ENCODE measurements around the gene CADPS. TPM values are rescaled to one million over a fixed set of nuclear protein-coding genes. Genes with fewer than 3 reads are reported as not detected.

The CADPS gene
- polyA plus RNA-seq, 1 of the 3 experiments (the other 2 are of a cell fraction): 5.8 TPM

DNA sequence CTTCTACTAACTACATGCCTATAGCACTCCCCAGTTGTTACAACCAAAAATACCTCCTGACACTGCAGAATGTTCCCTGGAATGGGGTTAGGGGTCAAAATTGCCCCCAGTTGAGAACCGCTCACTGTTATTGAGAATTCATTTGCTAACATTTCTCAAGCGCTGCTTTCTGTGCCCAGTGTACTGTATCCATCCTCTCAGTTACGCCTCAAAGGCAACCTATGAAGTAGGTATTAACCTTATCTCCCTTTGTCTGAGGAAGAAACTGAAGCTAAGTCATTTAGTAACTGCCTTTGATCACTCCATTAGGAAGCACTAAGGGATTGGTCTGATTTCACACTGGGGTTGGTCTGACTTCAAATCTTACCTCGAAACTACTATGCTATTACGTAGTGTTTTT is 70.1 kb downstream of the CADPS start (continued):
- TF ChIP-seq, protein P1, sequence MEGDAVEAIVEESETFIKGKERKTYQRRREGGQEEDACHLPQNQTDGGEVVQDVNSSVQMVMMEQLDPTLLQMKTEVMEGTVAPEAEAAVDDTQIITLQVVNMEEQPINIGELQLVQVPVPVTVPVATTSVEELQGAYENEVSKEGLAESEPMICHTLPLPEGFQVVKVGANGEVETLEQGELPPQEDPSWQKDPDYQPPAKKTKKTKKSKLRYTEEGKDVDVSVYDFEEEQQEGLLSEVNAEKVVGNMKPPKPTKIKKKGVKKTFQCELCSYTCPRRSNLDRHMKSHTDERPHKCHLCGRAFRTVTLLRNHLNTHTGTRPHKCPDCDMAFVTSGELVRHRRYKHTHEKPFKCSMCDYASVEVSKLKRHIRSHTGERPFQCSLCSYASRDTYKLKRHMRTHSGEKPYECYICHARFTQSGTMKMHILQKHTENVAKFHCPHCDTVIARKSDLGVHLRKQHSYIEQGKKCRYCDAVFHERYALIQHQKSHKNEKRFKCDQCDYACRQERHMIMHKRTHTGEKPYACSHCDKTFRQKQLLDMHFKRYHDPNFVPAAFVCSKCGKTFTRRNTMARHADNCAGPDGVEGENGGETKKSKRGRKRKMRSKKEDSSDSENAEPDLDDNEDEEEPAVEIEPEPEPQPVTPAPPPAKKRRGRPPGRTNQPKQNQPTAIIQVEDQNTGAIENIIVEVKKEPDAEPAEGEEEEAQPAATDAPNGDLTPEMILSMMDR (IDR thresholded peaks at IDR 0.05): no peak
- no peak for TF ChIP-seq JUND (IDR thresholded peaks at IDR 0.05)
- TF ChIP-seq SMC3 (IDR thresholded peaks at IDR 0.05; ENCODE audit: low read depth, low read length): no peak

DNA sequence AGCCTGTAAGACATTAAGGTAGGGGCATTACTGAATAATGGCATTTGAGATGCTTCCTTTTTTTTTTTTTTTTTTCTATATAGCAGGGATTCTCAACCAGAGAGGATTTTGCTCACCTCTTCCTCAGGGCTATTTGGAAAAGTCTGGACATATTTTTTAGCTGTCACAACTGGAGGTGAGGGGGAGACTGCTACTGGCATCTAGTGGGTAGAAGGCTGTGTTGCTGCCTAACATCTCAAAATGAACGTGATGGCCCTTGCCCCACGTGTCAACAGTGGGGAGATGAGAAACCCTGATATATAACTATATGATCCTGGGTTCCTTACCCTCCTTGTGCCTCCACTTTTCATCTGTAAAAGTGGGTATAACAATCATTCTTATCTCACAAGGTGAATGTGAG is 71.9 kb downstream of the CADPS start:
- H3K27me3 ChIP-seq (ENCODE audit: insufficient read depth): no peaks in the 10 kb centered on the region
- 42% methylated on average over 2 of the region's 2 CpGs for WGBS (ENCODE audit: low lambda C conversion rate)
- POLR2A ChIA-PET: no interaction called here
- no peak for DNase-seq
- H3K9me2 ChIP-seq: no peaks in the 10 kb centered on the region
- CTCF ChIA-PET: interaction anchor here (0.7 kb wide), 1 partner anchor 9 kb away, joined by 3 read pairs; no protein-coding TSS in a partner anchor
- H3F3A ChIP-seq (replicated peaks; ENCODE audit: insufficient read depth): no peaks in the 10 kb centered on the region
- no peak overlapping the region for H3K9ac ChIP-seq
- H3K79me2 ChIP-seq (ENCODE audit: insufficient read depth): no peaks in the 10 kb centered on the region
- H2AFZ ChIP-seq (ENCODE audit: low read depth): no peak overlapping the region
- no peak overlapping the region for H3K27ac ChIP-seq (ENCODE audit: low read depth in 2 of 2, low read length in 1 of 2)
- H3K9me3 ChIP-seq: no peaks in the 10 kb centered on the region
- no peak overlapping the region for H3K4me2 ChIP-seq
- H3K4me3 ChIP-seq (ENCODE audit: low read depth in 2 of 2, low read length in 1 of 2): no peak overlapping the region
- H3K36me3 ChIP-seq (replicated peaks in 1 of 2; ENCODE audit: control insufficient read depth in 1 of 2, insufficient read depth in 2 of 2, low read length in 1 of 2): no peaks in the 10 kb centered on the region
- TF ChIP-seq, protein P1 (IDR thresholded peaks at IDR 0.05): no peak
- no peaks in the 10 kb centered on the region for H3K4me1 ChIP-seq (ENCODE audit: control insufficient read depth in 1 of 2, insufficient read depth in 2 of 2, low read depth in 1 of 2, low read length in 1 of 2)
- no peaks in the 10 kb centered on the region for H4K20me1 ChIP-seq (ENCODE audit: insufficient read depth)

DNA sequence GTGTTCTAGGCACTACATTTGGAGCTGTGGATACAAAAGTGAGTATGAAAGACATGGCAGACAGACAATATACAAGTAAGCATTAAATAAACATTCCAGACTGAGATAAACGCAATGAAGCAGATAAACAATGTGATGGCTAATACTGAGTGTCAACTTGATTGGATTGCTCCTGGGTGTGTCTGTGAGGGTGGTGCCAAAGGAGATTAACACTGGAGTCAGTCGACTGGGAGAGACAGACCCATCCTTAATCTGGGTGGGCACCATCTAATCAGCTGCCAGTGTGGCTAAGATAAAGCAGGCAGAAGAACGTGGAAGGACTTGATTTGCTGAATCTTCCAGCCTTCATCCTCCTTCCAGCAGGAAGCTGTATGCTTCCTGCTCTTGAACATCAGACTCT is 77.2 kb downstream of the CADPS start:
- H3K9me3 ChIP-seq: no peaks in the 10 kb centered on the region
- WGBS (ENCODE audit: low lambda C conversion rate): 65% methylated on average over 3 of the region's 3 CpGs
- no peaks in the 10 kb centered on the region for H4K20me1 ChIP-seq (ENCODE audit: insufficient read depth)
- no peaks in the 10 kb centered on the region for H3K79me2 ChIP-seq (ENCODE audit: insufficient read depth)
- peaks cover 4% of the 10 kb centered on the region for H3F3A ChIP-seq (replicated peaks; ENCODE audit: insufficient read depth)
- ChIA-PET CTCF (no interaction called here), POLR2A (no interaction called here)
- no peaks in the 10 kb centered on the region for H3K27me3 ChIP-seq (ENCODE audit: insufficient read depth)
- H3K27ac ChIP-seq (ENCODE audit: low read depth in 2 of 2, low read length in 1 of 2): no peak overlapping the region
- DNase-seq: no peak
- no peak overlapping the region for H3K4me2 ChIP-seq
- no peaks in the 10 kb centered on the region for H3K4me1 ChIP-seq (ENCODE audit: control insufficient read depth in 1 of 2, insufficient read depth in 2 of 2, low read depth in 1 of 2, low read length in 1 of 2)
- no peaks in the 10 kb centered on the region for H3K36me3 ChIP-seq (replicated peaks in 1 of 2; ENCODE audit: control insufficient read depth in 1 of 2, insufficient read depth in 2 of 2, low read length in 1 of 2)
- TF ChIP-seq, protein P2, sequence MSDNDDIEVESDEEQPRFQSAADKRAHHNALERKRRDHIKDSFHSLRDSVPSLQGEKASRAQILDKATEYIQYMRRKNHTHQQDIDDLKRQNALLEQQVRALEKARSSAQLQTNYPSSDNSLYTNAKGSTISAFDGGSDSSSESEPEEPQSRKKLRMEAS (IDR thresholded peaks at IDR 0.05; ENCODE audit: low read depth): no peak
- no peak for TF ChIP-seq POLR2AphosphoS5 (IDR thresholded peaks at IDR 0.05; ENCODE audit: low read depth, low read length)
- no peak for TF ChIP-seq JUND (IDR thresholded peaks at IDR 0.05)
- TF ChIP-seq ELF1 (IDR thresholded peaks at IDR 0.05): no peak
- TF ChIP-seq, protein P3, sequence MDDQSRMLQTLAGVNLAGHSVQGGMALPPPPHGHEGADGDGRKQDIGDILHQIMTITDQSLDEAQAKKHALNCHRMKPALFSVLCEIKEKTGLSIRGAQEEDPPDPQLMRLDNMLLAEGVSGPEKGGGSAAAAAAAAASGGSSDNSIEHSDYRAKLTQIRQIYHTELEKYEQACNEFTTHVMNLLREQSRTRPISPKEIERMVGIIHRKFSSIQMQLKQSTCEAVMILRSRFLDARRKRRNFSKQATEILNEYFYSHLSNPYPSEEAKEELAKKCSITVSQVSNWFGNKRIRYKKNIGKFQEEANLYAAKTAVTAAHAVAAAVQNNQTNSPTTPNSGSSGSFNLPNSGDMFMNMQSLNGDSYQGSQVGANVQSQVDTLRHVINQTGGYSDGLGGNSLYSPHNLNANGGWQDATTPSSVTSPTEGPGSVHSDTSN (IDR thresholded peaks at IDR 0.05): no peak
- TF ChIP-seq RCOR1 (IDR thresholded peaks at IDR 0.05; ENCODE audit: low read length): no peak
- no peak for TF ChIP-seq SIN3A (IDR thresholded peaks at IDR 0.05; ENCODE audit: borderline replicate concordance, low read depth, low read length)
- TF ChIP-seq, protein P1 (IDR thresholded peaks at IDR 0.05): no peak
- TF ChIP-seq RAD21 (IDR thresholded peaks at IDR 0.05; ENCODE audit: low read length): no peak
- no peak for TF ChIP-seq TAF1 (IDR thresholded peaks at IDR 0.05; ENCODE audit: borderline replicate concordance, low read depth, low read length)
- no peak for TF ChIP-seq TEAD4 (IDR thresholded peaks at IDR 0.05; ENCODE audit: borderline replicate concordance, insufficient read depth)
- H2AFZ ChIP-seq (ENCODE audit: low read depth): no peak overlapping the region
- H3K4me3 ChIP-seq (ENCODE audit: low read depth in 2 of 2, low read length in 1 of 2): no peak overlapping the region
- H3K9ac ChIP-seq: no peak overlapping the region
- H3K9me2 ChIP-seq: no peaks in the 10 kb centered on the region

All from SK-N-SH (cell line).